Activated CD8-positive, alpha-beta memory T cell treated with anti-CD3 and anti-CD28 coated beads, Interleukin-2, amount 10 ng/mL, durations not matched to agents 7 days and 5 days (primary cell): ENCODE results near the gene ARAP1. TPM values are rescaled to one million over a fixed set of nuclear protein-coding genes. Genes with fewer than 3 reads are reported as not detected.
A peak's percentile ranks its signal among the peaks of the same experiment; 100 is the strongest.

Experiments used
- ATAC-seq: fragments of 150-1000 bp; cut with Tn5 transposase; one replicate; pipeline ENCODE4 v1.10.0; 2021; ENCODE audit warnings: moderate library complexity
- CTCF ChIA-PET: fragments of 350-600 bp; sonication (Branson Sonifier 250); formaldehyde crosslinking; loops from one replicate; lab custom pipeline; 2021; ENCODE audit warnings: antibody characterized with exemption; lab: Charles Lee
- DNase-seq: peaks from one replicate; pipeline ENCODE4 v3.0.0-alpha.2; 2020
- H3K27ac Mint-ChIP-seq: one replicate; pipeline ENCODE4 v1.8.0; 2021; ENCODE audit warnings: mild to moderate bottlenecking, mixed read lengths
- H3K27me3 Mint-ChIP-seq: one replicate; pipeline ENCODE4 v1.8.0; 2021; ENCODE audit warnings: mixed read lengths
- H3K36me3 Mint-ChIP-seq: one replicate; pipeline ENCODE4 v1.8.0; 2021; ENCODE audit warnings: mild to moderate bottlenecking, mixed read lengths
- H3K4me1 Mint-ChIP-seq: one replicate; pipeline ENCODE4 v1.8.0; 2021; ENCODE audit warnings: mixed read lengths
- H3K4me3 Mint-ChIP-seq: one replicate; pipeline ENCODE4 v1.8.0; 2021; ENCODE audit warnings: mild to moderate bottlenecking, moderate library complexity, mixed read lengths
- H3K9me3 Mint-ChIP-seq: one replicate; pipeline ENCODE4 v1.8.0; 2022; ENCODE audit warnings: low read depth, mixed read lengths
- total RNA-seq, 2 experiments: library from RNA; stranded (reverse); gene quantifications; one replicate each; pipeline ENCODE4 v1.2.3, GENCODE V29; 2021

Gene ARAP1
- total RNA-seq, 2 experiments from 2014 or later = 96.5 to 104 TPM

GRCh38 chr11:72671152-72672099, 80.8 kb downstream of the ARAP1 start:
- CTCF ChIA-PET = interaction anchor here (0.6 to 15.9 kb wide), 4 partner anchors 13 to 1895 kb away, joined by 3 to 203 read pairs (median 23); no protein-coding TSS in a partner anchor
- peaks cover 57% of the 10 kb centered on the region for H3K27me3 Mint-ChIP-seq
- peaks cover 34% of the 10 kb centered on the region for H3K4me1 Mint-ChIP-seq
- ATAC-seq = no peak
- no peak for DNase-seq
- no peak overlapping the region for H3K4me3 Mint-ChIP-seq
- H3K36me3 Mint-ChIP-seq = peaks cover 3% of the 10 kb centered on the region
- H3K27ac Mint-ChIP-seq = no peak overlapping the region
- peaks cover 7% of the 10 kb centered on the region for H3K9me3 Mint-ChIP-seq

GRCh38 chr11:72670041-72670440, 82.2 kb downstream of the ARAP1 start:
- peaks cover 7% of the 10 kb centered on the region for H3K9me3 Mint-ChIP-seq
- no peak overlapping the region for H3K4me3 Mint-ChIP-seq
- H3K27me3 Mint-ChIP-seq = peaks cover 54% of the 10 kb centered on the region
- DNase-seq = no peak
- peaks cover 3% of the 10 kb centered on the region for H3K36me3 Mint-ChIP-seq
- no peak for ATAC-seq
- no peak overlapping the region for H3K27ac Mint-ChIP-seq
- H3K4me1 Mint-ChIP-seq = peaks cover 34% of the 10 kb centered on the region
- CTCF ChIA-PET = interaction anchor here (2.9 to 3.4 kb wide), 2 partner anchors 13 to 83 kb away, joined by 40 to 69 read pairs; no protein-coding TSS in a partner anchor

GRCh38 chr11:72669527-72669926, 82.7 kb downstream of the ARAP1 start:
- ATAC-seq (no peak), DNase-seq (no peak)
- Mint-ChIP-seq H3K4me3 (no peak overlapping the region), H3K27ac (no peak overlapping the region), H3K4me1 (peaks cover 34% of the 10 kb centered on the region), H3K27me3 (peaks cover 52% of the 10 kb centered on the region), H3K9me3 (peaks cover 7% of the 10 kb centered on the region), H3K36me3 (peaks cover 3% of the 10 kb centered on the region)
- CTCF ChIA-PET = interaction anchor here (1.0 to 3.4 kb wide), 4 partner anchors 13 to 82 kb away, joined by 4 to 69 read pairs (median 22); no protein-coding TSS in a partner anchor

GRCh38 chr11:72668629-72669347, 83.4 kb downstream of the ARAP1 start:
- H3K36me3 Mint-ChIP-seq = peaks cover 3% of the 10 kb centered on the region
- peak; percentile 94 for DNase-seq
- H3K4me3 Mint-ChIP-seq = no peak overlapping the region
- CTCF ChIA-PET = interaction anchor here (0.6 to 3.4 kb wide), 14 partner anchors 9 to 445 kb away, joined by 3 to 69 read pairs (median 4); partner anchors contain the start of genes CLPB and STARD10
- H3K27me3 Mint-ChIP-seq = peaks cover 45% of the 10 kb centered on the region
- peak overlapping the region; percentile 69 for H3K27ac Mint-ChIP-seq
- peak; percentile 94 for ATAC-seq
- peaks cover 7% of the 10 kb centered on the region for H3K9me3 Mint-ChIP-seq
- H3K4me1 Mint-ChIP-seq = peaks cover 34% of the 10 kb centered on the region

- DNase-seq = no peak
- ATAC-seq = no peak
- Mint-ChIP-seq H3K9me3 (peaks cover 7% of the 10 kb centered on the region), H3K36me3 (peaks cover 3% of the 10 kb centered on the region), H3K27me3 (peaks cover 30% of the 10 kb centered on the region), H3K27ac (no peak overlapping the region), H3K4me3 (no peak overlapping the region), H3K4me1 (peaks cover 34% of the 10 kb centered on the region)
- CTCF ChIA-PET = no interaction called here
Measured at GRCh38 chr11:72665911-72666472, 86.2 kb downstream of the ARAP1 start.

GRCh38 chr11:72662036-72662435, 90.2 kb downstream of the ARAP1 start:
- H3K4me1 Mint-ChIP-seq = peaks cover under 1% of the 10 kb centered on the region
- CTCF ChIA-PET = interaction anchor here (1.0 to 1.3 kb wide), 2 partner anchors 19 to 22 kb away, joined by 3 read pairs; no protein-coding TSS in a partner anchor
- no peak overlapping the region for H3K4me3 Mint-ChIP-seq
- peaks cover 41% of the 10 kb centered on the region for H3K27me3 Mint-ChIP-seq
- no peak for ATAC-seq
- H3K36me3 Mint-ChIP-seq = no peaks in the 10 kb centered on the region
- DNase-seq = no peak
- no peak overlapping the region for H3K27ac Mint-ChIP-seq
- peaks cover under 1% of the 10 kb centered on the region for H3K9me3 Mint-ChIP-seq

- Mint-ChIP-seq H3K36me3 (no peaks in the 10 kb centered on the region), H3K4me1 (no peaks in the 10 kb centered on the region), H3K27ac (no peak overlapping the region), H3K27me3 (peaks cover 41% of the 10 kb centered on the region), H3K4me3 (no peak overlapping the region), H3K9me3 (no peaks in the 10 kb centered on the region)
- ATAC-seq = no peak
- CTCF ChIA-PET = interaction anchor here (3.6 kb wide), 1 partner anchor 23 kb away, joined by 14 read pairs; no protein-coding TSS in a partner anchor
- no peak for DNase-seq
Measured at GRCh38 chr11:72661486-72661885, 90.7 kb downstream of the ARAP1 start.

GRCh38 chr11:72658989-72659640, 93.1 kb downstream of the ARAP1 start:
- H3K4me1 Mint-ChIP-seq = no peaks in the 10 kb centered on the region
- H3K27ac Mint-ChIP-seq = no peak overlapping the region
- DNase-seq = no peak
- no peaks in the 10 kb centered on the region for H3K36me3 Mint-ChIP-seq
- ATAC-seq = no peak
- H3K9me3 Mint-ChIP-seq = no peaks in the 10 kb centered on the region
- CTCF ChIA-PET = interaction anchor here (3.6 kb wide), 1 partner anchor 26 kb away, joined by 14 read pairs; no protein-coding TSS in a partner anchor
- no peak overlapping the region for H3K4me3 Mint-ChIP-seq
- peaks cover 27% of the 10 kb centered on the region for H3K27me3 Mint-ChIP-seq

- H3K9me3 Mint-ChIP-seq = no peaks in the 10 kb centered on the region
- CTCF ChIA-PET = interaction anchor here (1.1 to 3.6 kb wide), 3 partner anchors 8 to 27 kb away, joined by 3 to 14 read pairs (median 3); no protein-coding TSS in a partner anchor
- no peak overlapping the region for H3K4me3 Mint-ChIP-seq
- H3K27ac Mint-ChIP-seq = no peak overlapping the region
- no peak for DNase-seq
- H3K27me3 Mint-ChIP-seq = peaks cover 27% of the 10 kb centered on the region
- H3K4me1 Mint-ChIP-seq = no peaks in the 10 kb centered on the region
- ATAC-seq = no peak
- H3K36me3 Mint-ChIP-seq = no peaks in the 10 kb centered on the region
Measured at GRCh38 chr11:72657411-72658100, 94.7 kb downstream of the ARAP1 start.

GRCh38 chr11:72655896-72656464, 96.2 kb downstream of the ARAP1 start:
- no peak for DNase-seq
- no peak for ATAC-seq
- CTCF ChIA-PET = interaction anchor here (0.7 kb wide), 1 partner anchor 17 kb away, joined by 3 read pairs; no protein-coding TSS in a partner anchor
- H3K27me3 Mint-ChIP-seq = peaks cover 20% of the 10 kb centered on the region
- no peaks in the 10 kb centered on the region for H3K4me1 Mint-ChIP-seq
- H3K9me3 Mint-ChIP-seq = no peaks in the 10 kb centered on the region
- no peak overlapping the region for H3K27ac Mint-ChIP-seq
- no peaks in the 10 kb centered on the region for H3K36me3 Mint-ChIP-seq
- H3K4me3 Mint-ChIP-seq = no peak overlapping the region

GRCh38 chr11:72655014-72655413, 97.2 kb downstream of the ARAP1 start:
- CTCF ChIA-PET = interaction anchor here (1.1 to 1.4 kb wide), 2 partner anchors 14 to 67 kb away, joined by 3 read pairs; no protein-coding TSS in a partner anchor
- Mint-ChIP-seq H3K4me3 (no peak overlapping the region), H3K36me3 (no peaks in the 10 kb centered on the region), H3K9me3 (no peaks in the 10 kb centered on the region), H3K27ac (no peak overlapping the region), H3K4me1 (no peaks in the 10 kb centered on the region), H3K27me3 (peaks cover 17% of the 10 kb centered on the region)
- no peak for DNase-seq
- ATAC-seq = no peak
